H1 (cell line): Measurements from ENCODE around the gene SNX27. TPM values are rescaled to one million over a fixed set of nuclear protein-coding genes. Genes with fewer than 3 reads are reported as not detected.

Source experiments
- RXRA ChIP-seq: IDR thresholded peaks from 2 replicates; pipeline ENCODE4 v1.6.1; 2011; ENCODE audit warnings: low read depth, mild to moderate bottlenecking, low read length, moderate library complexity; ENCODE audit not compliant: insufficient read depth
- polyA plus RNA-seq, 7 experiments: library from polyadenylated mRNA; depleted of rRNA in 3 of 7; stranded (reverse) in 5 of 7; unstranded in 2 of 7; fragments of >200 nt in 5 of 7; fragments of 200-250 nt in 2 of 7; gene quantifications; 1 replicate in 5 of 7; 2 replicates in 1 of 7; 4 replicates in 1 of 7; pipeline versions ENCODE4 v1.2.1 to v1.2.3, GENCODE V29; 2011 to 2013; ENCODE audit warnings: missing spikeins in 2 of 7, mixed read lengths in 2 of 7
- total RNA-seq: library from RNA; stranded (reverse); fragmentation: NEBNext Ultra II Directional; extraction: Animal tissue kit (Norgen Biotek cat#: 25700); gene quantifications from 2 replicates; pipeline ENCODE4 v1.2.1, GENCODE V29; 2021

SNX27 gene
- total and polyA plus RNA-seq, 2 of the 8 experiments (the other 6 are each of a cell fraction or from before 2014, with no cell fraction given) = 23.4 to 65.4 TPM

- no peak for TF ChIP-seq RXRA
These were observed 41.5 kb downstream of the SNX27 start (continued) for GRCh38 chr1:151653397-151653796.
